A673 (cell line): ENCODE data around the gene AGXT2. TPM values are rescaled to one million over a fixed set of nuclear protein-coding genes. Genes with fewer than 3 reads are reported as not detected.

Experiments used
- Bru-seq: library from RNA; stranded (reverse); fragments of 400-500 nt; gene quantifications from one replicate; lab custom pipeline; 2021; lab: Mats Ljungman, UMichigan
- BruChase-seq, 2 experiments: library from RNA; stranded (reverse); fragments of 400-500 nt; gene quantifications; one replicate each; lab custom pipeline; 2021; lab: Mats Ljungman, UMichigan
- BruUV-seq: library from RNA; stranded (reverse); fragments of 400-500 nt; replicated peaks from 2 replicates; lab custom pipeline; 2021; lab: Mats Ljungman, UMichigan
- CTCF ChIA-PET: fragments of 300-600 bp; sonication (Branson Sonifier 250); formaldehyde crosslinking; loops from one replicate; lab custom pipeline; 2022; ENCODE audit warnings: antibody characterized with exemption; lab: Charles Lee
- POLR2A ChIA-PET: fragments of 300-600 bp; sonication (Branson Sonifier 250); formaldehyde crosslinking; loops from one replicate; lab custom pipeline; 2022; ENCODE audit warnings: antibody characterized with exemption; ENCODE audit not compliant: low non-redundant PET; lab: Charles Lee
- DNase-seq: peaks from one replicate; pipeline ENCODE4 v3.0.0-alpha.2; 2015; ENCODE audit warnings: low spot score
- H3K27ac ChIP-seq: fragments of 200-600 bp; sonication (generic); 2 replicates; pipeline ENCODE4 v1.5.1; 2016; ENCODE audit warnings: mixed run types, low read depth, mild to moderate bottlenecking, mixed read lengths, antibody characterized with exemption, low read length; ENCODE audit not compliant: poor library complexity, severe bottlenecking
- H3K27me3 ChIP-seq: fragments of 200-600 bp; sonication (generic); replicated peaks from 2 replicates; pipeline ENCODE4 v1.6.1; 2017; ENCODE audit warnings: mixed run types, low read depth, mild to moderate bottlenecking, mixed read lengths, antibody characterized with exemption, low read length; ENCODE audit not compliant: insufficient read depth, poor library complexity
- H3K36me3 ChIP-seq: fragments of 200-600 bp; sonication (generic); 2 replicates; pipeline ENCODE4 v1.6.1; 2016; ENCODE audit warnings: mixed run types, mild to moderate bottlenecking, mixed read lengths, antibody characterized with exemption, low read length; ENCODE audit not compliant: insufficient read depth, poor library complexity, severe bottlenecking
- H3K4me1 ChIP-seq: fragments of 200-600 bp; sonication (generic); 2 replicates; pipeline ENCODE4 v1.6.1; 2017; ENCODE audit warnings: mixed run types, mild to moderate bottlenecking, mixed read lengths, antibody characterized with exemption, low read length; ENCODE audit not compliant: insufficient read depth, poor library complexity, severe bottlenecking
- H3K4me3 ChIP-seq: fragments of 200-600 bp; sonication (generic); 2 replicates; pipeline ENCODE4 v1.5.1; 2016; ENCODE audit warnings: low read depth, mixed run types, mild to moderate bottlenecking, mixed read lengths, low read length; ENCODE audit not compliant: poor library complexity, severe bottlenecking
- H3K9me3 ChIP-seq: fragments of 200-600 bp; sonication (generic); 2 replicates; pipeline ENCODE4 v1.6.1; 2016; ENCODE audit warnings: mixed run types, low read depth, mild to moderate bottlenecking, mixed read lengths, antibody characterized with exemption, low read length; ENCODE audit not compliant: poor library complexity, severe bottlenecking
- EZH2 ChIP-seq: fragments of 200-600 bp; sonication (generic); IDR thresholded peaks from 2 replicates; pipeline ENCODE4 v1.6.1; 2017; ENCODE audit warnings: borderline replicate concordance, low read depth, mild to moderate bottlenecking, mixed read lengths, antibody characterized with exemption, low read length; ENCODE audit not compliant: poor library complexity, severe bottlenecking
- intact Hi-C: fragments of 100-400 bp; cut with micrococcal nuclease; formaldehyde crosslinking; loops from one replicate; pipeline ENCODE4 v1.10.0; 2022; ENCODE audit not compliant: unreplicated experiment
- long read RNA-seq: library from polyadenylated mRNA; stranded (forward); transcript quantifications from one replicate; pipeline ENCODE4 v2.0.0, GENCODE V29; 2022
- total RNA-seq: library from RNA; stranded (reverse); gene quantifications from 2 replicates; pipeline ENCODE4 v1.2.3, GENCODE V29; 2021
- TF ChIP-seq, protein P1 (sequence below): fragments of 300-800, 200-600 bp; sonication (generic); conservative IDR thresholded peaks from 2 replicates; pipeline ENCODE4 v1.5.1; 2017; ENCODE audit warnings: low read depth, mild to moderate bottlenecking, antibody characterized with exemption, low read length, moderate library complexity, mixed read lengths

AGXT2 gene, protein sequence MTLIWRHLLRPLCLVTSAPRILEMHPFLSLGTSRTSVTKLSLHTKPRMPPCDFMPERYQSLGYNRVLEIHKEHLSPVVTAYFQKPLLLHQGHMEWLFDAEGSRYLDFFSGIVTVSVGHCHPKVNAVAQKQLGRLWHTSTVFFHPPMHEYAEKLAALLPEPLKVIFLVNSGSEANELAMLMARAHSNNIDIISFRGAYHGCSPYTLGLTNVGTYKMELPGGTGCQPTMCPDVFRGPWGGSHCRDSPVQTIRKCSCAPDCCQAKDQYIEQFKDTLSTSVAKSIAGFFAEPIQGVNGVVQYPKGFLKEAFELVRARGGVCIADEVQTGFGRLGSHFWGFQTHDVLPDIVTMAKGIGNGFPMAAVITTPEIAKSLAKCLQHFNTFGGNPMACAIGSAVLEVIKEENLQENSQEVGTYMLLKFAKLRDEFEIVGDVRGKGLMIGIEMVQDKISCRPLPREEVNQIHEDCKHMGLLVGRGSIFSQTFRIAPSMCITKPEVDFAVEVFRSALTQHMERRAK
- total RNA-seq = not detected in 2 replicates
- percentile 5 among the genes with signal in this experiment for Bru-seq, nascent RNA
- percentile 1 among the genes with signal in this experiment for BruChase-seq, experiment 1, labeled RNA remaining after a 2-hour chase
- not detected for BruChase-seq, experiment 2, labeled RNA remaining after a 6-hour chase
- long read RNA-seq = 0 reads

GRCh38 chr5:35047785-35048404 lies at the start of gene AGXT2:
Gene AGXT2, minus strand, starts transcription at chr5:35047949. Its CDS starts 57 bp downstream, at chr5:35047892.
- Histone ChIP-seq H3K4me1 (no peaks in the 10 kb centered on the region), H3K4me3 (no peak within 1 kb of the TSS), H3K27me3 (peaks cover 5% of the 10 kb centered on the region), H3K36me3 (no peaks in the 10 kb centered on the region), H3K27ac (no peak within 1 kb of the TSS), H3K9me3 (no peaks in the 10 kb centered on the region)
- intact Hi-C loops = no loop called here
- ChIA-PET CTCF (no interaction called here), POLR2A (no interaction called here)
- BruUV-seq = no TSS peak
- DNase-seq = no peak
- TF ChIP-seq, protein P1, sequence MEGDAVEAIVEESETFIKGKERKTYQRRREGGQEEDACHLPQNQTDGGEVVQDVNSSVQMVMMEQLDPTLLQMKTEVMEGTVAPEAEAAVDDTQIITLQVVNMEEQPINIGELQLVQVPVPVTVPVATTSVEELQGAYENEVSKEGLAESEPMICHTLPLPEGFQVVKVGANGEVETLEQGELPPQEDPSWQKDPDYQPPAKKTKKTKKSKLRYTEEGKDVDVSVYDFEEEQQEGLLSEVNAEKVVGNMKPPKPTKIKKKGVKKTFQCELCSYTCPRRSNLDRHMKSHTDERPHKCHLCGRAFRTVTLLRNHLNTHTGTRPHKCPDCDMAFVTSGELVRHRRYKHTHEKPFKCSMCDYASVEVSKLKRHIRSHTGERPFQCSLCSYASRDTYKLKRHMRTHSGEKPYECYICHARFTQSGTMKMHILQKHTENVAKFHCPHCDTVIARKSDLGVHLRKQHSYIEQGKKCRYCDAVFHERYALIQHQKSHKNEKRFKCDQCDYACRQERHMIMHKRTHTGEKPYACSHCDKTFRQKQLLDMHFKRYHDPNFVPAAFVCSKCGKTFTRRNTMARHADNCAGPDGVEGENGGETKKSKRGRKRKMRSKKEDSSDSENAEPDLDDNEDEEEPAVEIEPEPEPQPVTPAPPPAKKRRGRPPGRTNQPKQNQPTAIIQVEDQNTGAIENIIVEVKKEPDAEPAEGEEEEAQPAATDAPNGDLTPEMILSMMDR = no peak
- no peak for TF ChIP-seq EZH2

DNA sequence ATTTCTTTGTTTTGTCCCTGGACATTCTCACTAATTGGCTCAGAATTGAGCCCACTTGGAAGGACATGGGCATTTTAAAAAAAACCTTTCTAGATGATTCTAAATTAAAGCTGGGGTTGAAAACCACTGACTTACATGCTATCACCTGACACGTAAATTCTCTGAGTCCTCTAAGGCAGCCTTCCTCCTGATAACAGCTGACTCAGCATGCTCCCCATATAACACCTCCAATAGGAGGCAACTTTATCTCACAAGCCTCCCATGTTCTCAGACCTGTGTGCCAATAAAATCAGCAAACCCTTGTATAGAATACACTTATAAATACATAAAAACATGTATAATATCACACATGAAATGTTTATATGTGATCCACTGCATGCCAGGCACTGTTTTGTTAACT lies 49.2 kb upstream of the AGXT2 start:
- no peak overlapping the region for H3K27ac ChIP-seq
- CTCF ChIA-PET = no interaction called here
- BruUV-seq = no TSS peak
- POLR2A ChIA-PET = no interaction called here
- H3K36me3 ChIP-seq = no peaks in the 10 kb centered on the region
- H3K27me3 ChIP-seq = peaks cover 3% of the 10 kb centered on the region
- DNase-seq = no peak
- no peaks in the 10 kb centered on the region for H3K4me1 ChIP-seq
- H3K4me3 ChIP-seq = no peak overlapping the region
- TF ChIP-seq, protein P1 = no peak
- no peak for TF ChIP-seq EZH2
- no peaks in the 10 kb centered on the region for H3K9me3 ChIP-seq
- intact Hi-C loops = loop anchor here (10.0 kb wide), 1 partner anchor 248 kb away; no protein-coding TSS in a partner anchor

DNA sequence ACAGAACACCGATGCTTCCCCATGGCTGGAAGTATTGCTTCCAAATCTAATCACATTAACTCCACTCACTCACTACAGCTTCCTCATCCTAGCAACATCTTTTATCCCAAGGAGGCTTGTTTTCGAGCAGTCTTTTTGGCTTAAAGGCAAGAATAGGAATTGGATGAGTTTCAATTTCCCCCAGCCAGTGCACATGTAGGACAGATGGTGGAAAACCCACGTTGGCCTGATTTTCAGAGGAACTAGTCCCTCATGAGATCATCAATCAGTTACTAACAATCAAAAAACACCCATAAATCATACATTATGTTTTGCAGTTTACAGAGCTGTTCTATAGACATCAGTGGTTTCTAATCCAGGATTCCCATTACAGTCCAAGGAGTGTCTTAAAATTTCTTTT lies 48.5 kb upstream of the AGXT2 start:
- TF ChIP-seq EZH2 = no peak
- TF ChIP-seq, protein P1 = no peak
- Histone ChIP-seq H3K4me3 (no peak overlapping the region), H3K27ac (no peak overlapping the region), H3K36me3 (no peaks in the 10 kb centered on the region), H3K27me3 (peaks cover 3% of the 10 kb centered on the region), H3K9me3 (no peaks in the 10 kb centered on the region), H3K4me1 (no peaks in the 10 kb centered on the region)
- ChIA-PET CTCF (no interaction called here), POLR2A (no interaction called here)
- intact Hi-C loops = loop anchor here (10.0 kb wide), 1 partner anchor 249 kb away; no protein-coding TSS in a partner anchor
- no TSS peak for BruUV-seq
- DNase-seq = no peak
